Measurements from ENCODE around the gene ZNF407.

DNA sequence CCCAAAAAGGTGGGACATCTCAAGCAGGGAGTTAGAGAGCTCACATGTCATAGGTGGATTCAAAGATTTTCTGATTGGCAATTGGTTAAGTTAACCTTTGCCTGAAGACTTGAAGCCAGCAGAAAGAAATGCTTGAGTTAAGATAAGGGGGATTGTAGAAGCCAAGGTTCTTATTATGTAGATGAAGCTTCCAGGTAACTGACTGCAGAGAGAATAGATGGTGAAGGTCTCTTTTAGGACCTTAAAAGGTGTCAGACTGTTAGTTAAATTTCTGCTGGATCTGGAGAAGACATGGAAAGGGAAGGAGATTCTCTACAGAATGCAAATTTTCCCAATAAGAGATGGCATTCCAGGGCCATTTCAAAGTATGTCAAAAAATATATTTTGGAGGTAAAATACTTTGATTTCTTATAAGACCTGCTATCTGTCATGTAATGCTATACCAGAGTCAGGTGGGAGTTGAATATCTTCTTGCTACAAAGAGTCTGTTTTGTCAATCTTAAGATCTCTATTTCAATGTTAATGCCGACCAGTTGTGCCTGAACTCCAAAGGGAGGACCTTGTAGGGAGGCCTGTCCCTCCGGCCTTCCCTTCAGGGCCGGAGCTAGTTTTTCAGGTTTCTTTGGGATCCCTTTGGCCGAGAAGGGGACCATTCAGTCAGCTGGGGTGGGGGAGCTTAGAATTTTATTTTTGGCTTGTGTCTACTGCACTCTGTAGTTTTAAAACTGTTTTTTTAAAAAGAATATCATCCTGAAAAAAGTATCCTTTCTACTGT, 330.7 kb downstream of the ZNF407 start:
- TF ChIP-seq, protein P1, sequence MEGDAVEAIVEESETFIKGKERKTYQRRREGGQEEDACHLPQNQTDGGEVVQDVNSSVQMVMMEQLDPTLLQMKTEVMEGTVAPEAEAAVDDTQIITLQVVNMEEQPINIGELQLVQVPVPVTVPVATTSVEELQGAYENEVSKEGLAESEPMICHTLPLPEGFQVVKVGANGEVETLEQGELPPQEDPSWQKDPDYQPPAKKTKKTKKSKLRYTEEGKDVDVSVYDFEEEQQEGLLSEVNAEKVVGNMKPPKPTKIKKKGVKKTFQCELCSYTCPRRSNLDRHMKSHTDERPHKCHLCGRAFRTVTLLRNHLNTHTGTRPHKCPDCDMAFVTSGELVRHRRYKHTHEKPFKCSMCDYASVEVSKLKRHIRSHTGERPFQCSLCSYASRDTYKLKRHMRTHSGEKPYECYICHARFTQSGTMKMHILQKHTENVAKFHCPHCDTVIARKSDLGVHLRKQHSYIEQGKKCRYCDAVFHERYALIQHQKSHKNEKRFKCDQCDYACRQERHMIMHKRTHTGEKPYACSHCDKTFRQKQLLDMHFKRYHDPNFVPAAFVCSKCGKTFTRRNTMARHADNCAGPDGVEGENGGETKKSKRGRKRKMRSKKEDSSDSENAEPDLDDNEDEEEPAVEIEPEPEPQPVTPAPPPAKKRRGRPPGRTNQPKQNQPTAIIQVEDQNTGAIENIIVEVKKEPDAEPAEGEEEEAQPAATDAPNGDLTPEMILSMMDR (conservative IDR thresholded peaks at IDR 0.05 in 1 of 2, IDR thresholded peaks at IDR 0.05 in 1 of 2; ENCODE audit: extremely low read depth in 1 of 2, insufficient read depth in 1 of 2, low read depth in 1 of 2, low read length in 2 of 2), result no peak
- TF ChIP-seq EZH2 (IDR thresholded peaks at IDR 0.05; ENCODE audit: borderline replicate concordance, low read length), result no peak
